T-cell (primary cell): ENCODE results near the gene STX18. TPM values are rescaled to one million over a fixed set of nuclear protein-coding genes. Genes with fewer than 3 reads are reported as not detected.

Experiments used
- ATAC-seq, 4 experiments: fragments of 200-7000 bp in 3 of 4; fragments of 150-1000 bp in 1 of 4; cut with Tn5 transposase; replicated peaks in 1 of 4; 1 replicate in 3 of 4; 2 replicates in 1 of 4; pipeline ENCODE4 v1.10.0; 2021; ENCODE audit warnings: moderate library complexity in 3 of 4, mild to moderate bottlenecking in 2 of 4, moderate number of reproducible peaks in 1 of 4
- CTCF ChIA-PET, 2 donors: fragments of 300-600 bp; sonication (Branson Sonifier 250); formaldehyde crosslinking; loops; one replicate each; lab custom pipeline; 2022; ENCODE audit warnings: antibody characterized with exemption in 2 of 2; lab: Charles Lee
- POLR2A ChIA-PET, 2 donors: fragments of 300-600 bp; sonication (Branson Sonifier 250); formaldehyde crosslinking; loops; one replicate each; lab custom pipeline; 2022; ENCODE audit warnings: antibody characterized with exemption in 2 of 2; lab: Charles Lee
- DNase-seq, 35 experiments: peaks; one replicate each; pipeline versions ENCODE4 v3.0.0 to v3.0.0-alpha.2; 2013 to 2023
- H3K27ac ChIP-seq: one replicate; pipeline ENCODE4 v1.5.1; 2013; ENCODE audit warnings: low read length
- H3K27me3 ChIP-seq, 2 experiments: replicated peaks in 1 of 2; 1 replicate in 1 of 2; 2 replicates in 1 of 2; pipeline versions ENCODE4 v1.6.1 to v1.7.0; 2013; ENCODE audit warnings: low read length in 1 of 2, mixed read lengths in 1 of 2; ENCODE audit not compliant: control insufficient read depth in 2 of 2, insufficient read depth in 2 of 2; ENCODE audit errors: extremely low read depth in 1 of 2
- H3K36me3 ChIP-seq, 2 donors: 1 replicate in 1 of 2; 2 replicates in 1 of 2; pipeline versions ENCODE4 v1.6.1 to v1.7.0; 2013; ENCODE audit warnings: low read length in 1 of 2; ENCODE audit not compliant: control insufficient read depth in 2 of 2, insufficient read depth in 1 of 2; ENCODE audit errors: extremely low read depth in 1 of 2
- H3K4me1 ChIP-seq, 2 experiments: 1 replicate in 1 of 2; 2 replicates in 1 of 2; pipeline versions ENCODE4 v1.6.1 to v1.7.0; 2013; ENCODE audit warnings: low read length in 2 of 2, mixed read lengths in 1 of 2; ENCODE audit not compliant: insufficient read depth in 2 of 2, control insufficient read depth in 1 of 2; ENCODE audit errors: extremely low read depth in 1 of 2
- H3K4me3 ChIP-seq, 2 donors: 1 replicate in 1 of 2; 2 replicates in 1 of 2; pipeline versions ENCODE4 v1.5.1 to v1.7.0; 2013; ENCODE audit warnings: mild to moderate bottlenecking in 2 of 2, low read length in 1 of 2, moderate library complexity in 1 of 2; ENCODE audit not compliant: control insufficient read depth in 1 of 2; ENCODE audit errors: extremely low read depth in 1 of 2
- H3K9me3 ChIP-seq: 2 replicates; pipeline ENCODE4 v1.7.0; 2013
- H3K27ac Mint-ChIP-seq, 2 donors: one replicate each; pipeline ENCODE4 v1.8.0; 2020 to 2021; ENCODE audit warnings: mild to moderate bottlenecking in 2 of 2, mixed read lengths in 2 of 2
- H3K27me3 Mint-ChIP-seq, 2 donors: one replicate each; pipeline ENCODE4 v1.8.0; 2021 to 2022; ENCODE audit warnings: mixed read lengths in 2 of 2
- H3K36me3 Mint-ChIP-seq: one replicate; pipeline ENCODE4 v1.8.0; 2021; ENCODE audit warnings: mixed read lengths
- H3K4me1 Mint-ChIP-seq, 3 donors: one replicate each; pipeline ENCODE4 v1.8.0; 2020 to 2022; ENCODE audit warnings: mixed read lengths in 3 of 3, mild to moderate bottlenecking in 1 of 3
- H3K4me3 Mint-ChIP-seq, 3 donors: one replicate each; pipeline ENCODE4 v1.8.0; 2020 to 2022; ENCODE audit warnings: mild to moderate bottlenecking in 3 of 3, mixed read lengths in 3 of 3, moderate library complexity in 3 of 3
- H3K9me3 Mint-ChIP-seq, 3 donors: one replicate each; pipeline ENCODE4 v1.8.0; 2020 to 2022; ENCODE audit warnings: mixed read lengths in 3 of 3
- WGBS: methylation state at CpG from one replicate; pipeline ENCODE4 v1.1.5; 2013; ENCODE audit warnings: missing lambda C conversion rate; ENCODE audit not compliant: insufficient coverage; 5-methylcytosine and 5-hydroxymethylcytosine counted together
- total RNA-seq, 35 experiments: library from RNA in 6 of 35; stranded (reverse) in 6 of 35; fragments of 120-200 nt in 1 of 35; gene quantifications; one replicate each; pipeline versions ENCODE4 v1.2.1 to v1.2.4 and lab custom pipeline; 2013 to 2026

STX18 gene
- total RNA-seq, 5 donors from 2014 or later (not counting 1 experiment from before 2014, with no cell fraction given): 19.7 to 24.2 (median 22.3) TPM

- POLR2A ChIA-PET: no interaction called here
- no peak for DNase-seq
- CTCF ChIA-PET: interaction anchor here in 1 of 2 donors (0.6 to 0.7 kb wide), 2 partner anchors 38 to 507 kb away, joined by 3 read pairs; no protein-coding TSS in a partner anchor
Measured at GRCh38 chr4:4485806-4486205, 56.0 kb downstream of the STX18 start.

DNA sequence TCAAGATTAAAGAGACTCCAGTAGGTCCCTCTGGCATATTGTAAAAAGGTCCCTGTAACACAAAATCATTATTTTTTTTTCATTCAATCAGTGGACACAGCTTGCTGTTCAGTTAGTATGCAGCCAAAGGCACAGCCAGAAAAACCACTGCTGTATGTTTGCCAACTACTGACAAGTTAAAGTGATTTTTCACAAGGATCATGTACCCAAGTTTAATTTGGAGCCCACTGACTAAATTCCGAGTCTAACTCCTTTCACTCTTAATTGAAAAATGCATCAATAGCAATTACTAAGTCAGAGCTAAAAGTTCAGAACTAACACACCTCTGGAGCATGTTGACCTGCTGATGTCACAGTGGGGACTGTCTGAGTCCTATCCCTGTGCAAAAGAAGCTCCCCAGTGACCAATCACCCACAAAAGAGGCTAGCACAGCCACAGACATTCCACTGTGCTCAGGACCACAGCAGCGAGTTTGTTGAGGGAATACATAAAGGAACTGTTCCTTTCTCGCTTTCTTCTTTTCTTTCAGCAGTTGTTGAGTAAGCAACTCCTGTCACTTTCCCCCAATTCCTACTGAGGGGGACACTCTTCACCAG, 60.4 kb downstream of the STX18 start:
- no peaks in the 10 kb centered on the region for H3K4me1 ChIP-seq
- WGBS: 100% methylated on average over 1 of the region's 3 CpGs
- no peaks in the 10 kb centered on the region for H3K9me3 ChIP-seq
- Mint-ChIP-seq H3K9me3 (no peaks in the 10 kb centered on the region), H3K4me3 (no peak overlapping the region), H3K36me3 (peaks cover 11% of the 10 kb centered on the region), H3K27me3 (no peaks in the 10 kb centered on the region), H3K27ac (no peak overlapping the region), H3K4me1 (peaks cover 24 to 35% (median 25%) of the 10 kb centered on the region in 3 donors)
- ATAC-seq: no peak
- H3K4me3 ChIP-seq: no peak overlapping the region
- H3K27me3 ChIP-seq: no peaks in the 10 kb centered on the region
- CTCF ChIA-PET: no interaction called here
- POLR2A ChIA-PET: interaction anchor here in 1 of 2 donors (0.6 kb wide), 1 partner anchor 188 kb away, joined by 3 read pairs; no protein-coding TSS in a partner anchor
- H3K27ac ChIP-seq: no peak overlapping the region
- DNase-seq: no peak
- H3K36me3 ChIP-seq: no peaks in the 10 kb centered on the region

More at GRCh38 chr4:4485806-4486205, 56.0 kb downstream of the STX18 start:
- WGBS: 96% methylated on average over 9 of the region's 10 CpGs
- no peaks in the 10 kb centered on the region for H3K27me3 ChIP-seq
- ATAC-seq: no peak
- no peak overlapping the region for H3K4me3 ChIP-seq
- no peaks in the 10 kb centered on the region for H3K9me3 ChIP-seq
- H3K27ac Mint-ChIP-seq: no peak overlapping the region
- no peak overlapping the region for H3K4me3 Mint-ChIP-seq
- no peaks in the 10 kb centered on the region for H3K36me3 ChIP-seq
- no peaks in the 10 kb centered on the region for H3K4me1 ChIP-seq
- no peaks in the 10 kb centered on the region for H3K9me3 Mint-ChIP-seq
- H3K27me3 Mint-ChIP-seq: no peaks in the 10 kb centered on the region
- no peaks in the 10 kb centered on the region for H3K36me3 Mint-ChIP-seq
- peaks cover 16 to 24% (median 21%) of the 10 kb centered on the region in 3 donors for H3K4me1 Mint-ChIP-seq
- no peak overlapping the region for H3K27ac ChIP-seq

GRCh38 chr4:4480685-4481398, 61.0 kb downstream of the STX18 start:
- Histone ChIP-seq H3K4me3 (no peak overlapping the region), H3K9me3 (no peaks in the 10 kb centered on the region), H3K4me1 (no peaks in the 10 kb centered on the region), H3K27ac (no peak overlapping the region), H3K36me3 (no peaks in the 10 kb centered on the region), H3K27me3 (no peaks in the 10 kb centered on the region)
- ChIA-PET CTCF (no interaction called here), POLR2A (no interaction called here)
- peaks cover 24 to 35% (median 25%) of the 10 kb centered on the region in 3 donors for H3K4me1 Mint-ChIP-seq
- H3K27me3 Mint-ChIP-seq: no peaks in the 10 kb centered on the region
- WGBS: 83% methylated on average over 1 of the region's 6 CpGs
- H3K36me3 Mint-ChIP-seq: peaks cover 11% of the 10 kb centered on the region
- ATAC-seq: no peak
- H3K27ac Mint-ChIP-seq: no peak overlapping the region
- H3K9me3 Mint-ChIP-seq: no peaks in the 10 kb centered on the region
- no peak for DNase-seq
- no peak overlapping the region for H3K4me3 Mint-ChIP-seq

GRCh38 chr4:4480205-4480604, 61.6 kb downstream of the STX18 start:
- WGBS: 100% methylated on average over 6 of the region's 7 CpGs
- H3K36me3 Mint-ChIP-seq: peaks cover 11% of the 10 kb centered on the region
- Histone ChIP-seq H3K4me1 (no peaks in the 10 kb centered on the region), H3K27me3 (no peaks in the 10 kb centered on the region), H3K9me3 (no peaks in the 10 kb centered on the region), H3K27ac (no peak overlapping the region), H3K36me3 (no peaks in the 10 kb centered on the region), H3K4me3 (no peak overlapping the region)
- DNase-seq (no peak), ATAC-seq (no peak)
- POLR2A ChIA-PET: no interaction called here
- H3K9me3 Mint-ChIP-seq: no peaks in the 10 kb centered on the region
- H3K4me3 Mint-ChIP-seq: no peak overlapping the region
- CTCF ChIA-PET: no interaction called here
- no peak overlapping the region for H3K27ac Mint-ChIP-seq
- peaks cover 24 to 35% (median 25%) of the 10 kb centered on the region in 3 donors for H3K4me1 Mint-ChIP-seq
- H3K27me3 Mint-ChIP-seq: no peaks in the 10 kb centered on the region

- ChIA-PET CTCF (no interaction called here), POLR2A (no interaction called here)
- Histone ChIP-seq H3K4me3 (no peak overlapping the region), H3K27ac (no peak overlapping the region), H3K9me3 (no peaks in the 10 kb centered on the region), H3K4me1 (no peaks in the 10 kb centered on the region), H3K27me3 (no peaks in the 10 kb centered on the region), H3K36me3 (no peaks in the 10 kb centered on the region)
- DNase-seq (no peak), ATAC-seq (no peak)
- no peaks in the 10 kb centered on the region for H3K9me3 Mint-ChIP-seq
- H3K27me3 Mint-ChIP-seq: no peaks in the 10 kb centered on the region
- H3K4me3 Mint-ChIP-seq: no peak overlapping the region
- peaks cover 11% of the 10 kb centered on the region for H3K36me3 Mint-ChIP-seq
- H3K27ac Mint-ChIP-seq: no peak overlapping the region
- no CpG with 5 or more reads among the region's 2 CpGs for WGBS
- H3K4me1 Mint-ChIP-seq: peaks cover 25 to 38% (median 26%) of the 10 kb centered on the region in 3 donors
Measured at GRCh38 chr4:4479366-4479765, 62.5 kb downstream of the STX18 start.

- no peaks in the 10 kb centered on the region for H3K27me3 Mint-ChIP-seq
- WGBS: 83% methylated on average over 5 of the region's 10 CpGs
- ChIA-PET POLR2A (no interaction called here), CTCF (interaction anchor here in 1 of 2 donors (0.6 kb wide), 1 partner anchor 18 kb away, joined by 3 read pairs; no protein-coding TSS in a partner anchor)
- no peaks in the 10 kb centered on the region for H3K27me3 ChIP-seq
- no peak for ATAC-seq
- no peaks in the 10 kb centered on the region for H3K9me3 Mint-ChIP-seq
- no peaks in the 10 kb centered on the region for H3K9me3 ChIP-seq
- DNase-seq: no peak
- H3K4me1 ChIP-seq: no peaks in the 10 kb centered on the region
- peaks cover 23 to 35% (median 25%) of the 10 kb centered on the region in 3 donors for H3K4me1 Mint-ChIP-seq
- no peak overlapping the region for H3K4me3 Mint-ChIP-seq
- H3K27ac Mint-ChIP-seq: no peak overlapping the region
- no peak overlapping the region for H3K27ac ChIP-seq
- no peaks in the 10 kb centered on the region for H3K36me3 ChIP-seq
- no peak overlapping the region for H3K4me3 ChIP-seq
- peaks cover 18% of the 10 kb centered on the region for H3K36me3 Mint-ChIP-seq
Measured at GRCh38 chr4:4477796-4478195, 64.1 kb downstream of the STX18 start.
